WTC11 (cell line): Measurements from ENCODE around the gene PDIK1L. TPM values are rescaled to one million over a fixed set of nuclear protein-coding genes. Genes with fewer than 3 reads are reported as not detected.

Source experiments
- ATAC-seq: fragments of 200-7000 bp; cut with Tn5 transposase; 2 replicates; pipeline ENCODE4 v1.10.0; 2021; ENCODE audit warnings: mild to moderate bottlenecking, moderate library complexity
- CTCF ChIA-PET: fragments of 300-600 bp; sonication (Branson Sonifier 250); formaldehyde crosslinking; loops from one replicate; lab custom pipeline; 2021; ENCODE audit warnings: antibody characterized with exemption; lab: Charles Lee
- POLR2A ChIA-PET: fragments of 350-600 bp; sonication (Branson Sonifier 250); formaldehyde crosslinking; loops from one replicate; lab custom pipeline; 2021; ENCODE audit warnings: antibody characterized with exemption; lab: Charles Lee
- DNase-seq: peaks from one replicate; pipeline ENCODE4 v3.0.0; 2021; ENCODE audit warnings: low spot score
- H3K27ac Mint-ChIP-seq: 2 replicates; pipeline ENCODE4 v1.8.0; 2021; ENCODE audit warnings: mixed read lengths
- H3K27me3 Mint-ChIP-seq: 2 replicates; pipeline ENCODE4 v1.8.0; 2021; ENCODE audit warnings: low read depth, mild to moderate bottlenecking, moderate library complexity, mixed read lengths
- H3K36me3 Mint-ChIP-seq: 2 replicates; pipeline ENCODE4 v1.8.0; 2021; ENCODE audit warnings: mixed read lengths
- H3K4me1 Mint-ChIP-seq: 2 replicates; pipeline ENCODE4 v1.8.0; 2022; ENCODE audit warnings: mixed read lengths
- H3K4me3 Mint-ChIP-seq: 2 replicates; pipeline ENCODE4 v1.8.0; 2021; ENCODE audit warnings: mild to moderate bottlenecking, moderate library complexity, mixed read lengths
- H3K9me3 Mint-ChIP-seq: 2 replicates; pipeline ENCODE4 v1.8.0; 2021; ENCODE audit warnings: mixed read lengths
- ELF4 ChIP-seq: sonication (generic); formaldehyde crosslinking; IDR thresholded peaks from 2 replicates; pipeline ENCODE4 v1.8.1; 2022; ENCODE audit warnings: low read depth, mild to moderate bottlenecking, moderate library complexity, missing genetic modification reagents
- ETV6 ChIP-seq: sonication (generic); formaldehyde crosslinking; IDR thresholded peaks from 2 replicates; pipeline ENCODE4 v1.8.1; 2022; ENCODE audit warnings: mild to moderate bottlenecking, missing genetic modification reagents
- HMGA2 ChIP-seq: fragments of 250-450 bp; sonication (Bioruptor Pico); IDR thresholded peaks from 2 replicates; pipeline ENCODE4 v1.4.0; 2021; ENCODE audit warnings: mild to moderate bottlenecking, moderate library complexity
- JAZF1 ChIP-seq: fragments of 250-450 bp; sonication (Bioruptor Pico); IDR thresholded peaks from 2 replicates; pipeline ENCODE4 v1.9.0; 2021; ENCODE audit warnings: moderate library complexity, mild to moderate bottlenecking, inconsistent platforms
- JUN ChIP-seq: sonication (generic); formaldehyde crosslinking; IDR thresholded peaks from 2 replicates; pipeline ENCODE4 v1.8.0; 2023; ENCODE audit warnings: mild to moderate bottlenecking, missing genetic modification reagents
- RELA ChIP-seq: sonication (generic); formaldehyde crosslinking; IDR thresholded peaks from 2 replicates; pipeline ENCODE4 v1.8.1; 2022; ENCODE audit warnings: missing genetic modification reagents, mild to moderate bottlenecking, borderline replicate concordance
- RORB ChIP-seq: fragments of 250-450 bp; sonication (Bioruptor Pico); IDR thresholded peaks from 2 replicates; pipeline ENCODE4 v1.9.0; 2021; ENCODE audit warnings: mild to moderate bottlenecking
- TCF7 ChIP-seq: sonication (generic); formaldehyde crosslinking; IDR thresholded peaks from 2 replicates; pipeline ENCODE4 v1.8.0; 2022; ENCODE audit warnings: mild to moderate bottlenecking, low read depth, missing genetic modification reagents, moderate library complexity
- TEAD1 ChIP-seq: sonication (generic); formaldehyde crosslinking; IDR thresholded peaks from 2 replicates; pipeline ENCODE4 v1.8.0; 2022; ENCODE audit warnings: mild to moderate bottlenecking, missing genetic modification reagents
- TP53 ChIP-seq: sonication (generic); formaldehyde crosslinking; IDR thresholded peaks from 2 replicates; pipeline ENCODE4 v1.8.1; 2023; ENCODE audit warnings: mild to moderate bottlenecking, missing genetic modification reagents
- ZNF219 ChIP-seq: sonication (generic); formaldehyde crosslinking; IDR thresholded peaks from 2 replicates; pipeline ENCODE4 v1.8.0; 2023; ENCODE audit warnings: missing genetic modification reagents, mild to moderate bottlenecking, borderline replicate concordance
- ZNF317 ChIP-seq: sonication (generic); formaldehyde crosslinking; IDR thresholded peaks from 2 replicates; pipeline ENCODE4 v1.8.1; 2023; ENCODE audit warnings: low read depth, mild to moderate bottlenecking, moderate library complexity, missing genetic modification reagents, borderline replicate concordance
- ZNF671 ChIP-seq: fragments of 250-450 bp; sonication (Bioruptor Pico); IDR thresholded peaks from 2 replicates; pipeline ENCODE4 v1.8.0; 2021; ENCODE audit warnings: mild to moderate bottlenecking
- total RNA-seq: library from RNA; stranded (reverse); gene quantifications from 3 replicates; pipeline ENCODE4 v1.2.3, GENCODE V29; 2021
- TF ChIP-seq, protein P1 (sequence below): fragments of 250-450 bp; sonication (Bioruptor Pico); IDR thresholded peaks from 2 replicates; pipeline ENCODE4 v1.9.0; 2021; ENCODE audit warnings: mild to moderate bottlenecking
- TF ChIP-seq, protein P2 (sequence below): sonication (generic); formaldehyde crosslinking; IDR thresholded peaks from 2 replicates; pipeline ENCODE4 v1.8.0; 2023; ENCODE audit warnings: mild to moderate bottlenecking, missing genetic modification reagents
- TF ChIP-seq, protein P3 (sequence below): sonication (generic); formaldehyde crosslinking; IDR thresholded peaks from 2 replicates; pipeline ENCODE4 v1.8.0; 2022; ENCODE audit warnings: mild to moderate bottlenecking, missing genetic modification reagents
- TF ChIP-seq, protein P4 (sequence below): sonication (generic); formaldehyde crosslinking; conservative IDR thresholded peaks from 2 replicates; pipeline ENCODE4 v1.8.1; 2023; ENCODE audit warnings: mild to moderate bottlenecking, low read depth, missing genetic modification reagents, moderate library complexity
- TF ChIP-seq, protein P5 (sequence below): sonication (generic); formaldehyde crosslinking; conservative IDR thresholded peaks from 2 replicates; pipeline ENCODE4 v1.8.1; 2022; ENCODE audit warnings: mild to moderate bottlenecking, missing genetic modification reagents
- TF ChIP-seq, protein P6 (sequence below): sonication (generic); formaldehyde crosslinking; IDR thresholded peaks from 2 replicates; pipeline ENCODE4 v1.8.1; 2022; ENCODE audit warnings: mild to moderate bottlenecking, moderate library complexity, missing genetic modification reagents

The PDIK1L gene
- total RNA-seq, 1 experiment from 2014 or later = 5.5 TPM

DNA sequence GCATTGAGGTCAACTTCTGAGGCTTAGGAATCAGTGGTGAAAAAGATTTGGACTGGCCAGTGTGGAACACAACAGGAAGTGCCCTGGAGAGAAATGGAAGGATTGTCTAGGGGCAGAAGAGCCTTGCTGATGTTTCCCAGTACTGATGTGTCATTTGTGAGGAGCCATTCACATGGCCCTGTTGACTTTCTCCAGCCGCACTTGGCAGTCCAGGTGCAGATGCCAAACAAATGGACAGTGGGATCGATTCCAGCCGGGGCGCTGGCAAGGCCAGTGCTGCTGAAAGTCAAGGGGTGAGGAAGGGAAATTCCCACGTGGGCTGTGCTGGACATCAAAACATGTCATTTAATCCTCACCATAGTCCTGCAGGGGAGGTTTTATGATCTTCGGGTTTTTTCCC, 39.3 kb upstream of the PDIK1L start (continued):
- TF ChIP-seq, protein P1, sequence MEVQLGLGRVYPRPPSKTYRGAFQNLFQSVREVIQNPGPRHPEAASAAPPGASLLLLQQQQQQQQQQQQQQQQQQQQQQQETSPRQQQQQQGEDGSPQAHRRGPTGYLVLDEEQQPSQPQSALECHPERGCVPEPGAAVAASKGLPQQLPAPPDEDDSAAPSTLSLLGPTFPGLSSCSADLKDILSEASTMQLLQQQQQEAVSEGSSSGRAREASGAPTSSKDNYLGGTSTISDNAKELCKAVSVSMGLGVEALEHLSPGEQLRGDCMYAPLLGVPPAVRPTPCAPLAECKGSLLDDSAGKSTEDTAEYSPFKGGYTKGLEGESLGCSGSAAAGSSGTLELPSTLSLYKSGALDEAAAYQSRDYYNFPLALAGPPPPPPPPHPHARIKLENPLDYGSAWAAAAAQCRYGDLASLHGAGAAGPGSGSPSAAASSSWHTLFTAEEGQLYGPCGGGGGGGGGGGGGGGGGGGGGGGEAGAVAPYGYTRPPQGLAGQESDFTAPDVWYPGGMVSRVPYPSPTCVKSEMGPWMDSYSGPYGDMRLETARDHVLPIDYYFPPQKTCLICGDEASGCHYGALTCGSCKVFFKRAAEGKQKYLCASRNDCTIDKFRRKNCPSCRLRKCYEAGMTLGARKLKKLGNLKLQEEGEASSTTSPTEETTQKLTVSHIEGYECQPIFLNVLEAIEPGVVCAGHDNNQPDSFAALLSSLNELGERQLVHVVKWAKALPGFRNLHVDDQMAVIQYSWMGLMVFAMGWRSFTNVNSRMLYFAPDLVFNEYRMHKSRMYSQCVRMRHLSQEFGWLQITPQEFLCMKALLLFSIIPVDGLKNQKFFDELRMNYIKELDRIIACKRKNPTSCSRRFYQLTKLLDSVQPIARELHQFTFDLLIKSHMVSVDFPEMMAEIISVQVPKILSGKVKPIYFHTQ (CRISPR knock-in tag) = no peak
- TF ChIP-seq TEAD1 (CRISPR knock-in tag) (no peak), ETV6 (no peak)

DNA sequence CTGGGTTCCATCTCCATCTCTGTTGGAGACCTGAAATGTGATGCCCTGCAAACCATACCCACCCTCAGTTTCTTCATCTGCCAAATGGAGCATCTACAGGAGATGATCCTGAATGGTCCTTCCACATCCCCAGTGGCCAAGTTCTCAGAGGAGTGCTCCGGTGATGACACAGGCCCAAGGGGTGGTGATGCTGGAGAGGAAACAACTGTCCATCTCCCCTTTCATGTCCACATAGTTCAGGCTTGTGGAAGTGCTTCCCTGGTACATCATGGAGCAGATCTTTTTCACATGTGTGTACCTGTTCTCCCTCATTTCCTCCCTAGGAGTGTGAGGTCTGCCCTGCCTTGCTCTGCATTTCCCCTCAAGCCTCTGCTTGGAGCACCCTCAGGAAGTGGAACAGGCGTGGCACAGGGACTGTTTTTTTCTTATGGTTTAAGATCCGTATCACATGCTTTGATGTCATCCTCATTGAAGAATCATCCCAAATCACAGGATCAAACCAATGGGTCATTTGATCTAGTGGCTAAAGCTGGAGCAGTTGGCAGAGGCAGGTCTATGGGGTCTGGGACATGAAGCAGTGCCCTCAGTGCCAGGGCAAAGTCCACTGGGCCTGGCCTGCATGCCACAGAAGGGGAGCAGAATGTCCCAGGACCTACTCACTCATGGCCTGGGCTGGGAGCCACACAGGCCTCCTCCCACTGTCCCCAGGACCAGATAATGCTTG, 36.0 kb upstream of the PDIK1L start:
- H3K27me3 Mint-ChIP-seq = no peaks in the 10 kb centered on the region
- no peaks in the 10 kb centered on the region for H3K9me3 Mint-ChIP-seq
- ChIA-PET CTCF (interaction anchor here (0.8 to 1.2 kb wide), 2 partner anchors 102 to 180 kb away, joined by 3 read pairs; partner anchors contain the start of gene CNKSR1), POLR2A (no interaction called here)
- peaks cover 14% of the 10 kb centered on the region for H3K4me1 Mint-ChIP-seq
- no peak overlapping the region for H3K4me3 Mint-ChIP-seq
- ATAC-seq = no peak
- no peak for DNase-seq
- TF ChIP-seq RELA (CRISPR knock-in tag) (no peak), ELF4 (CRISPR knock-in tag) (no peak), ZNF317 (CRISPR knock-in tag) (no peak), TP53 (CRISPR knock-in tag) (no peak), ZNF219 (CRISPR knock-in tag) (no peak), JUN (CRISPR knock-in tag) (no peak), HMGA2 (CRISPR knock-in tag) (no peak)
- TF ChIP-seq, protein P2, sequence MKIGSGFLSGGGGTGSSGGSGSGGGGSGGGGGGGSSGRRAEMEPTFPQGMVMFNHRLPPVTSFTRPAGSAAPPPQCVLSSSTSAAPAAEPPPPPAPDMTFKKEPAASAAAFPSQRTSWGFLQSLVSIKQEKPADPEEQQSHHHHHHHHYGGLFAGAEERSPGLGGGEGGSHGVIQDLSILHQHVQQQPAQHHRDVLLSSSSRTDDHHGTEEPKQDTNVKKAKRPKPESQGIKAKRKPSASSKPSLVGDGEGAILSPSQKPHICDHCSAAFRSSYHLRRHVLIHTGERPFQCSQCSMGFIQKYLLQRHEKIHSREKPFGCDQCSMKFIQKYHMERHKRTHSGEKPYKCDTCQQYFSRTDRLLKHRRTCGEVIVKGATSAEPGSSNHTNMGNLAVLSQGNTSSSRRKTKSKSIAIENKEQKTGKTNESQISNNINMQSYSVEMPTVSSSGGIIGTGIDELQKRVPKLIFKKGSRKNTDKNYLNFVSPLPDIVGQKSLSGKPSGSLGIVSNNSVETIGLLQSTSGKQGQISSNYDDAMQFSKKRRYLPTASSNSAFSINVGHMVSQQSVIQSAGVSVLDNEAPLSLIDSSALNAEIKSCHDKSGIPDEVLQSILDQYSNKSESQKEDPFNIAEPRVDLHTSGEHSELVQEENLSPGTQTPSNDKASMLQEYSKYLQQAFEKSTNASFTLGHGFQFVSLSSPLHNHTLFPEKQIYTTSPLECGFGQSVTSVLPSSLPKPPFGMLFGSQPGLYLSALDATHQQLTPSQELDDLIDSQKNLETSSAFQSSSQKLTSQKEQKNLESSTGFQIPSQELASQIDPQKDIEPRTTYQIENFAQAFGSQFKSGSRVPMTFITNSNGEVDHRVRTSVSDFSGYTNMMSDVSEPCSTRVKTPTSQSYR (CRISPR knock-in tag) = no peak
- TF ChIP-seq, protein P3, sequence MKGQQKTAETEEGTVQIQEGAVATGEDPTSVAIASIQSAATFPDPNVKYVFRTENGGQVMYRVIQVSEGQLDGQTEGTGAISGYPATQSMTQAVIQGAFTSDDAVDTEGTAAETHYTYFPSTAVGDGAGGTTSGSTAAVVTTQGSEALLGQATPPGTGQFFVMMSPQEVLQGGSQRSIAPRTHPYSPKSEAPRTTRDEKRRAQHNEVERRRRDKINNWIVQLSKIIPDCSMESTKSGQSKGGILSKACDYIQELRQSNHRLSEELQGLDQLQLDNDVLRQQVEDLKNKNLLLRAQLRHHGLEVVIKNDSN (CRISPR knock-in tag) = no peak
- H3K36me3 Mint-ChIP-seq = no peaks in the 10 kb centered on the region
- H3K27ac Mint-ChIP-seq = no peak overlapping the region

DNA sequence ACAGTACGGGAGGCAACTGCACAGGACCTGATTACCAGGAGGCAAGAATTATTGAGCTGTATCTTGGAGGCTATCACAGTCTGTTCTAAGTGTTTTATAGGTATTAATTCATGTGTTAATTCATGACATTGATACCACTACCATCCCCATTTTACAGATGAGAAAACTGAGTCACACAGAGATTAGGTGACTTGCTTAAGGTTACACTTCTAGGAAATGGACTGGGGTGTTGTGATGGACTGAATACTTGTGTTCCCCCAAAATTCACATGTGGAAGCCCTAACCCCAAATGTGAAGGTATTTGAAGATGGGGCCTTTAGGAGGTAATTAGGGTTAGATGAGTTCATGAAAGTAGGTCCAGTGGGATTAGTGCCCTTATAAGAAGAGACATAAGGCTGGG, 34.1 kb upstream of the PDIK1L start:
- H3K36me3 Mint-ChIP-seq = no peaks in the 10 kb centered on the region
- POLR2A ChIA-PET = no interaction called here
- no peaks in the 10 kb centered on the region for H3K9me3 Mint-ChIP-seq
- TF ChIP-seq, protein P4, sequence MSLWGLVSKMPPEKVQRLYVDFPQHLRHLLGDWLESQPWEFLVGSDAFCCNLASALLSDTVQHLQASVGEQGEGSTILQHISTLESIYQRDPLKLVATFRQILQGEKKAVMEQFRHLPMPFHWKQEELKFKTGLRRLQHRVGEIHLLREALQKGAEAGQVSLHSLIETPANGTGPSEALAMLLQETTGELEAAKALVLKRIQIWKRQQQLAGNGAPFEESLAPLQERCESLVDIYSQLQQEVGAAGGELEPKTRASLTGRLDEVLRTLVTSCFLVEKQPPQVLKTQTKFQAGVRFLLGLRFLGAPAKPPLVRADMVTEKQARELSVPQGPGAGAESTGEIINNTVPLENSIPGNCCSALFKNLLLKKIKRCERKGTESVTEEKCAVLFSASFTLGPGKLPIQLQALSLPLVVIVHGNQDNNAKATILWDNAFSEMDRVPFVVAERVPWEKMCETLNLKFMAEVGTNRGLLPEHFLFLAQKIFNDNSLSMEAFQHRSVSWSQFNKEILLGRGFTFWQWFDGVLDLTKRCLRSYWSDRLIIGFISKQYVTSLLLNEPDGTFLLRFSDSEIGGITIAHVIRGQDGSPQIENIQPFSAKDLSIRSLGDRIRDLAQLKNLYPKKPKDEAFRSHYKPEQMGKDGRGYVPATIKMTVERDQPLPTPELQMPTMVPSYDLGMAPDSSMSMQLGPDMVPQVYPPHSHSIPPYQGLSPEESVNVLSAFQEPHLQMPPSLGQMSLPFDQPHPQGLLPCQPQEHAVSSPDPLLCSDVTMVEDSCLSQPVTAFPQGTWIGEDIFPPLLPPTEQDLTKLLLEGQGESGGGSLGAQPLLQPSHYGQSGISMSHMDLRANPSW = no peak
- TF ChIP-seq JAZF1 (CRISPR knock-in tag) = no peak
- TF ChIP-seq, protein P5, sequence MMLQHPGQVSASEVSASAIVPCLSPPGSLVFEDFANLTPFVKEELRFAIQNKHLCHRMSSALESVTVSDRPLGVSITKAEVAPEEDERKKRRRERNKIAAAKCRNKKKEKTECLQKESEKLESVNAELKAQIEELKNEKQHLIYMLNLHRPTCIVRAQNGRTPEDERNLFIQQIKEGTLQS (CRISPR knock-in tag) = no peak
- no peak for TF ChIP-seq RORB
- TF ChIP-seq, protein P6, sequence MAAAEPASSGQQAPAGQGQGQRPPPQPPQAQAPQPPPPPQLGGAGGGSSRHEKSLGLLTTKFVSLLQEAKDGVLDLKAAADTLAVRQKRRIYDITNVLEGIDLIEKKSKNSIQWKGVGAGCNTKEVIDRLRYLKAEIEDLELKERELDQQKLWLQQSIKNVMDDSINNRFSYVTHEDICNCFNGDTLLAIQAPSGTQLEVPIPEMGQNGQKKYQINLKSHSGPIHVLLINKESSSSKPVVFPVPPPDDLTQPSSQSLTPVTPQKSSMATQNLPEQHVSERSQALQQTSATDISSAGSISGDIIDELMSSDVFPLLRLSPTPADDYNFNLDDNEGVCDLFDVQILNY (CRISPR knock-in tag) = no peak
- TF ChIP-seq ZNF671 (CRISPR knock-in tag) = no peak
- TF ChIP-seq TCF7 = no peak
- H3K27me3 Mint-ChIP-seq = no peaks in the 10 kb centered on the region
- DNase-seq (no peak), ATAC-seq (no peak)
- CTCF ChIA-PET = interaction anchor here (0.7 to 1.7 kb wide), 3 partner anchors 42 to 86 kb away, joined by 4 to 7 read pairs (median 4); no protein-coding TSS in a partner anchor
- H3K4me1 Mint-ChIP-seq = peaks cover 14% of the 10 kb centered on the region
- H3K4me3 Mint-ChIP-seq = no peak overlapping the region
- H3K27ac Mint-ChIP-seq = no peak overlapping the region
